ENCODE measurements around the gene C1orf53. TPM values are rescaled to one million over a fixed set of nuclear protein-coding genes. Genes with fewer than 3 reads are reported as not detected.

The C1orf53 gene
- total RNA-seq, 4 donors from 2014 or later: 7.1 to 11.6 (median 10.7) TPM; not detected in 1

GRCh38 chr1:197915862-197916499, 13.6 kb downstream of the C1orf53 start:
- Histone ChIP-seq H3K4me3 (replicated peaks in 1 of 3) (no peak overlapping the region), H3K27ac (no peak overlapping the region), H3K4me1 (peaks cover 43 to 62% of the 10 kb centered on the region in 2 donors), H3K9me3 (no peaks in the 10 kb centered on the region), H3K27me3 (peaks cover 88% of the 10 kb centered on the region), H3K36me3 (no peaks in the 10 kb centered on the region)
- DNase-seq: peak; percentile 48 to 51
- WGBS, 2 donors: 2 to 4% methylated on average over 26 to 42 of the region's 42 CpGs
- TF ChIP-seq, protein P1, sequence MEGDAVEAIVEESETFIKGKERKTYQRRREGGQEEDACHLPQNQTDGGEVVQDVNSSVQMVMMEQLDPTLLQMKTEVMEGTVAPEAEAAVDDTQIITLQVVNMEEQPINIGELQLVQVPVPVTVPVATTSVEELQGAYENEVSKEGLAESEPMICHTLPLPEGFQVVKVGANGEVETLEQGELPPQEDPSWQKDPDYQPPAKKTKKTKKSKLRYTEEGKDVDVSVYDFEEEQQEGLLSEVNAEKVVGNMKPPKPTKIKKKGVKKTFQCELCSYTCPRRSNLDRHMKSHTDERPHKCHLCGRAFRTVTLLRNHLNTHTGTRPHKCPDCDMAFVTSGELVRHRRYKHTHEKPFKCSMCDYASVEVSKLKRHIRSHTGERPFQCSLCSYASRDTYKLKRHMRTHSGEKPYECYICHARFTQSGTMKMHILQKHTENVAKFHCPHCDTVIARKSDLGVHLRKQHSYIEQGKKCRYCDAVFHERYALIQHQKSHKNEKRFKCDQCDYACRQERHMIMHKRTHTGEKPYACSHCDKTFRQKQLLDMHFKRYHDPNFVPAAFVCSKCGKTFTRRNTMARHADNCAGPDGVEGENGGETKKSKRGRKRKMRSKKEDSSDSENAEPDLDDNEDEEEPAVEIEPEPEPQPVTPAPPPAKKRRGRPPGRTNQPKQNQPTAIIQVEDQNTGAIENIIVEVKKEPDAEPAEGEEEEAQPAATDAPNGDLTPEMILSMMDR (IDR thresholded peaks at IDR 0.05): peak in 3 of 6 experiments; percentile 2 to 45 (median 22)
- no peak for TF ChIP-seq POLR2A (IDR thresholded peaks at IDR 0.05)
- intact Hi-C loops (cut with DNase I): no loop called here

- H3K27ac ChIP-seq: no peak overlapping the region
- H3K27me3 ChIP-seq: peaks cover 87% of the 10 kb centered on the region
- intact Hi-C loops (cut with DNase I): no loop called here
- TF ChIP-seq, protein P1 (IDR thresholded peaks at IDR 0.05): no peak
- no peak for TF ChIP-seq POLR2A (IDR thresholded peaks at IDR 0.05)
- no peak overlapping the region for H3K4me3 ChIP-seq (replicated peaks in 1 of 3)
- no peak for DNase-seq
- H3K9me3 ChIP-seq: no peaks in the 10 kb centered on the region
- H3K36me3 ChIP-seq: no peaks in the 10 kb centered on the region
- WGBS, 2 donors: 7 to 13% methylated on average over 11 of the region's 11 CpGs
- H3K4me1 ChIP-seq: peaks cover 38 to 56% of the 10 kb centered on the region in 2 donors
Measured at GRCh38 chr1:197916500-197916983, 14.1 kb downstream of the C1orf53 start.

- H3K9me3 ChIP-seq: no peaks in the 10 kb centered on the region
- 4% methylated on average over 25 to 54 of the region's 64 CpGs for WGBS, 2 donors
- H3K36me3 ChIP-seq: no peaks in the 10 kb centered on the region
- intact Hi-C loops (cut with DNase I): no loop called here
- peak overlapping the region in 1 of 3 donors; percentile 22 for H3K4me3 ChIP-seq (replicated peaks in 1 of 3)
- peaks cover 28 to 42% of the 10 kb centered on the region in 2 donors for H3K4me1 ChIP-seq
- no peak for DNase-seq
- TF ChIP-seq, protein P1 (IDR thresholded peaks at IDR 0.05): no peak
- no peak for TF ChIP-seq POLR2A (IDR thresholded peaks at IDR 0.05)
- H3K27ac ChIP-seq: no peak overlapping the region
- peaks cover 82% of the 10 kb centered on the region for H3K27me3 ChIP-seq
Measured at GRCh38 chr1:197917805-197918651, 15.6 kb downstream of the C1orf53 start.

DNA sequence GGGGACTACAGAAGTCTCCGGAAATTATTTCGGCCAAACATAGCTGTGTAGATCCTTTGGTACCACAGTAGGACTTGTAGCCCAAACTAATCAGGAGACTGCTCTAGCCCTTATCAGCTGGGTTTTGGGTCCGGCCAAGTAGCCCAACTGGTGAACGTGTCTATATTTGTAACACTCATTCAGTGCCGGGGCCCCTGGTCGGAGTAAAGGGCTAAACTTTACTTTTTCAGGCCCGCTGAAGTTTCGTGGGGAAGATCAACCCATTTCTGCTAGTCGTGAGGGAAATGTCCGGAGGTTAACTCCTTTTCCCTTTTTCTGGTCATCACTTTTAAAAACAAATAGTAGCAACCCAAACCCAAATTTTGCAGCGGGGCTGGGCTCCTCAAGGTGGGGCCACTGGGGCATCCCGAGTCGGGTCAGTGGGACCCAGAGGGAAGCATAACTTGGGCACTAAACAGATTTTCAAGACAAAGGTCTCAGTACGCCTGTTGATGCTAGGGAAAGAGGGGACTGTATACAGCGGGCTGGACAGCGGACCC, 16.4 kb downstream of the C1orf53 start:
- Histone ChIP-seq H3K36me3 (no peaks in the 10 kb centered on the region), H3K27ac (no peak overlapping the region), H3K4me1 (peaks cover 28 to 38% of the 10 kb centered on the region in 2 donors), H3K9me3 (no peaks in the 10 kb centered on the region), H3K4me3 (replicated peaks in 1 of 3) (no peak overlapping the region), H3K27me3 (peaks cover 80% of the 10 kb centered on the region)
- DNase-seq: no peak
- intact Hi-C loops (cut with DNase I): no loop called here
- 12% methylated on average over 16 of the region's 16 CpGs for WGBS, 2 donors
- TF ChIP-seq, protein P1 (IDR thresholded peaks at IDR 0.05): no peak
- no peak for TF ChIP-seq POLR2A (IDR thresholded peaks at IDR 0.05)

Measured in thyroid gland (tissue), 4 donors.